Raji (cell line): ENCODE data around the gene GPR89A.

Experiments used
- POLR2A ChIP-seq: IDR thresholded peaks from 2 replicates; pipeline ENCODE4 v1.6.1; 2011; ENCODE audit warnings: low read depth, low read length, control low read depth; ENCODE audit not compliant: insufficient read depth

The GPR89A gene

GRCh38 chr1:145707183-145707867, 99.5 kb downstream of the GPR89A start, which contains the start of gene PDZK1:
PDZK1 (minus strand) TSS chr1:145707368; CDS start chr1:145688021, 19,347 bp downstream.
- no peak for TF ChIP-seq POLR2A

- no peak for TF ChIP-seq POLR2A
Observed at GRCh38 chr1:145708063-145708462, 100.3 kb downstream of the GPR89A start.

DNA sequence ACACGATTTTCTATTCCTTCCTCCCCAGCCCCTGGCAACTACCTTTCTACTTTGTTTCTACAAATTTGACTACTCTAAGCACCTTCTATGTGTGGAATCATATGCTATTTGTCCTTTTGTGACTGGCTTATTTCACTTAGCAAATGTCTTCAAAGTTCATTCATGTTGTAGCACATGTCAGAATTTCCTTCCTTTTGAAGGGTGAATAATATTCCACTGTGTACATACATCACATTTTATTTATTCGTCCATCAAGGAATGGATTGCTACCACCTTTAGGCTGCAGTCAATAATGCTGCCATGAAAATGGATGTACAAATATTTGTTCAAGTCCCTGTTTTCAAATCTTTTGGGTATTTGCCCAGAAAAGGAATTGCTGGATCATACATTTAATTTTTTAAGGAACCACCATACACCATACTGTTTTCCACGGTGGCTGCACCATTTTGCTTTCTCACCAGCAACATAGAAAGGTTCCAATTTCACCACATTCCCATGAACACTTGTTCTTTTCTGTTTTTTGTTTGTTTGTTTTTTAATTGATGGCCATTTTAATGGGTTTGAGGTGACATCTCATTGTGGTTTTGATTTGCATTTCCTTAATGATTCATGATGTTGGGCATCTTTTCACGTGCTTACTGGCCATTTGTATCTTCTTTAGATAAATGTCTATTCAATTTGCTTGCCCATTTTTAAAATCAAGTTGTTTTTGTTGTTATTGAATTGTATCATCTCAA, 102.7 kb downstream of the GPR89A start:
- no peak for TF ChIP-seq POLR2A

DNA sequence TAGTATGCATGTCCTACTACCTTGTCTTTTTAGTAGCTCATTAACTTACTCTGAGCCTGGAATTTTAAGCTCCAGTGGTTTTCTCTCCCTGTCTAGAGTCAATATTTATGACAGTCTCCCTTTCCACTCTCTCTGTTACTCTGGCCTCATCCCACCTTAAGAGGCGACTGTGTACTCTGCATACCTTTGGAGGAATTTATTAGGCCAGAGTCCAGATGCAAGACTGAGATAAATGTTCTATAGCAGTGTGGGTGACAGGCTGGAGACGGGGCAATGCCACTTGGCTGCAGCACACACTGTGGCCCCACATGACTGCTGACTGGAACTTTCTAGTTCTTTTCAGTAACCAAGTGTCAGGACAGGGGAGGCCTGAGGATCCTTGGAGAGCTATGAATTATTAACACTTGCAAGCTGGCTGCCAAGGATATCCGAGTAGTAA, 103.4 kb downstream of the GPR89A start:
- no peak for TF ChIP-seq POLR2A

GRCh38 chr1:145714524-145715111, 106.8 kb downstream of the GPR89A start:
- no peak for TF ChIP-seq POLR2A

DNA sequence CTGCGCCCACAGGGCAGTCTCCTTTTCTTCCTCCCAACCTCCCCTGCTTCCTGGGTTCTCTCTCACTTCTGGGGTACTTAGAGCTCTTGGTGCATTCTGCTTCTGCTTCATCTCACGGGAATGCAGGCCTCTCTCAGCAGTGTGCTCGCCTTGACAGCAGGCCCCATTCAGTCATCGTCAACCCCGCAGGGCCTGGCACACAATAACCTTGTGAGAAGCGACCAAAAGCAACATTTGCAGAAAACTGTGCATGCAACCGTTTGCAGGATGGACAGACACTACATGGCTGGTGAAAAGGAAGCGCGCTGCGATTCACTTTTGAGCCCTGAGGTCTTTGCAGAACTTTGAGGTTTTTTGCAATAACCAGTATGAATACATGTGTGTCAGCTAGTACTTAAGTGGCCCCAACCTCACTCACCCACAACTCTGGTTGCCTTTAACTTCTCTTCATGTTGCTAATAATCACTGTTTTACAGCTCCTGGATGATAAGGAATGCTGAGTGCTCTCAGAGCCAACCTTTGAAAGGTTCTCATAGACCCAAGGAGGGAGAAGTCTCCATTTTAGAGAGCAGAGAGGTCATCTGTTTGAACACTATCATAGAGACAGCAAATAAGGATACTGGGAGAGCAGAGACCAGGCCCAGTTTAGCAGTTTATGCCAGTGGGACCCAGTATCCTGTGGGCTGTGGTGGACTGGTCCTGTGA, 109.0 kb downstream of the GPR89A start:
- TF ChIP-seq POLR2A = no peak

- TF ChIP-seq POLR2A = no peak
Observed at GRCh38 chr1:145717833-145718232, 110.0 kb downstream of the GPR89A start.

GRCh38 chr1:145719230-145720079, 111.7 kb downstream of the GPR89A start, which contains the start of gene CD160:
CD160 (plus strand) TSS chr1:145719499; CDS start chr1:145728328, 8,829 bp downstream.
- TF ChIP-seq POLR2A = no peak
